HG02571 (cell line): ENCODE measurements around the gene CAPN10.

Experiments used
- ATAC-seq: cut with Tn5 transposase; IDR thresholded peaks from one replicate; pipeline ENCODE4 v1.9.1; 2021; ENCODE audit warnings: mild to moderate bottlenecking, moderate library complexity; ENCODE audit not compliant: unreplicated experiment

Gene CAPN10

GRCh38 chr2:240620859-240621258, 34.3 kb downstream of the CAPN10 start:
- ATAC-seq = no peak

GRCh38 chr2:240622060-240622411, 35.5 kb downstream of the CAPN10 start:
- no peak for ATAC-seq

DNA sequence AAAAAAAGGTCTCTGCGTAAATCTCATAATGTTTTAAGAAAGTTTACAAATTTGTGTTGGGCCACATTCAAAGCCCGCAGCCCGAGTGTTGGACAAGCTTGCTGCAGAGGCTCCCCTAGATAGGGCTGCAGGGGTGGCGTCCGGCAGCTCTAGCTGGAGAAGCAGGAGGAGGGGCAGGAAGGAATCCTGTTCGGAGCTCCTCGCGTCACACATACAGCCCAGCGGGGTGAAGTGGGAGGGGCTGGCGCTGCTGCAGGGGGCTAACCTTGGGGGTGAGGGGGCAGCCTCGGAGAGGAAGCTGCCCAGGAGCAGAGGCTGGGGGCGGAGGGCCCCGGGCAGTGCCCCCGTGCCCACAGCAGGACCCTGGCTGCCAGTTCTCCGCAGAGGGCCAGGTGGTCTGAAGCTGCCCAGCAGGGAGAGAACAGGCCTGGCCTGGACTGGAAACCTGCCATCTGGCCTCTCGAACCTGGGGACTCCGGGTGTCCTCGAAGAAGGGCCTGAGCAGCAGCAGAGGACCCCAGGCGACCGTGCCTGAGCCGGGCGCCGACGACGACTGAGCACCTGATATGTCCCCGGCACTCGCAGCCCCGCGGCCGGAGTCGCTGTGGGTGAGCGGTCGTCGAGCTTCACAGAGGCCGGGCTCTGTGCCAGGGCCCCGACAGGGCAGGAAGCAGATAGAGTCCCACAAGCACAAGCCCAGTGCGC, 36.1 kb downstream of the CAPN10 start:
- no peak for ATAC-seq

- ATAC-seq = no peak
Measured at GRCh38 chr2:240623531-240624010, 37.0 kb downstream of the CAPN10 start.

- no peak for ATAC-seq
Measured at GRCh38 chr2:240624011-240624949, 37.7 kb downstream of the CAPN10 start.

DNA sequence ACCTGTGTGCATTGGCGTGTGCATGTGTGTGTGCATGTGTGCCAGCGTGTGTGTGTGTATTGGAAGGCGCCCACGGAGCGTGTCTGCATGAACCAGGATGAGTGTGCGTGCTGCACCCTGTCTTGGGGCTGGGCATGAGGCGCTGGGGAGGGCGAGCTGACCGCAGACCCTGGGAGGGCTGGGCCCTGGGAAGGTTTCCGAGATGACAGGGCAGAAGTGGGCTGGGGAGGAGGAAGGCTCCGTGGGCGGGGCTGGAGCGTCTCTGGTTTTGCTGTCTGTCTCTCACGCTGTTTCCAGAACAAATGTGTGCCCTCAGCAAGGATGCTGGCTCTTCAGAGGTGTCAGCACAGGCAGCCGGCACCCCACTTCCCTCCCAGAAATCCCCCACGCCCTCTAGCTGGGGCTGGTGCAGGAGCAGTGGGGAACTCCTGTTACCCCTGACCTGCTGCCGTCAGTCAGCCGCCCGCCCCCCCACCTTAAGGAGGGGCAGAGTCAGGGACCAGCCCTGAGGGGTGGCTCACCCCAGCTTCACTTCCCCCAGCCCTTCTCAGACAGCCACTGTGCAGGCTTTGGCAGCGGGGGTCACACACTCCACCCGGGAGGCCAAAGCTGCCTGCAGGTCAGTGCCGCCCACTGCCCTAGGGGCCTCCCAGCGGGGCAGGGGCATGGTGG, 38.6 kb downstream of the CAPN10 start, which contains the start of gene GPR35:
TSS of gene GPR35 (plus strand) at position 531 of the 672 bp plus-strand sequence. CDS start 4,473 bp downstream, outside the sequence.
- no peak for ATAC-seq

DNA sequence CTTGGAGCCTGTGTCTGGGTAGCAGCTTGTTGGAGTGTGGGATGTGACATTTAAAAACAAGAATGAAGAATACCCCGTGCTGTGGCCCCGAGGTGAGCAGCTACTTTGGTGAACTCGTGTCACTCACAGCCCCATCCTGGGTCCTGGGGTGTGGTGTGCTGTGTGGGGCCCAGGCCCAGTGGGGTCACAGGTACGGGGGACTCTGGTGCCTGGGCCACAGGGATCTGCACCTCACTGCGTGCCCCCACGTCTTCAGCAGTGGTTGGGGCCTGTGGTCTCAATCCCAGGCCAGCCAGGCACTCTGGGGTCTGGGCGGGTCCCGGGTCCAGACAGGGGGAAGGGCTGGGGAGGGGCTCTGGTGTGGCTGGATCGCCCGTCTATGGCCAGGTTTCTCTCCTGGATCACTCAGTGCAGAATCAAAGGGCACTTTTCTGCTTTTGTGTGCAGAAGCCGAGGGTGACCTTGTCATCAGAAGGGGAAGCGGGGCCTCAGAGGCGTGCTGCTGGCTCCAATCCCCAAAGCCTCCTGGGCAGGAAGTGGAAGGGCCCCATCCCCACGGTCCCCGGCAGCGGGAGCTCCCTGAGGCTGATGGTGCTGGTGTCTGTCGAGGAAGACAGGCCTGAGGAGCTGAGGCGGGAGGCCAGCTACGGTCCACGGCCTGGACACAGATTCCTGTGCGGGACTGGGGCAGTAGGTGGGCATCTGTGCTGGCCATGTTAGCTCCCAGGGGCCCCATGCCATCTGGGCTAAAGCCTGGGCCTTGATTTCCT, 40.2 kb downstream of the CAPN10 start:
- ATAC-seq = no peak

DNA sequence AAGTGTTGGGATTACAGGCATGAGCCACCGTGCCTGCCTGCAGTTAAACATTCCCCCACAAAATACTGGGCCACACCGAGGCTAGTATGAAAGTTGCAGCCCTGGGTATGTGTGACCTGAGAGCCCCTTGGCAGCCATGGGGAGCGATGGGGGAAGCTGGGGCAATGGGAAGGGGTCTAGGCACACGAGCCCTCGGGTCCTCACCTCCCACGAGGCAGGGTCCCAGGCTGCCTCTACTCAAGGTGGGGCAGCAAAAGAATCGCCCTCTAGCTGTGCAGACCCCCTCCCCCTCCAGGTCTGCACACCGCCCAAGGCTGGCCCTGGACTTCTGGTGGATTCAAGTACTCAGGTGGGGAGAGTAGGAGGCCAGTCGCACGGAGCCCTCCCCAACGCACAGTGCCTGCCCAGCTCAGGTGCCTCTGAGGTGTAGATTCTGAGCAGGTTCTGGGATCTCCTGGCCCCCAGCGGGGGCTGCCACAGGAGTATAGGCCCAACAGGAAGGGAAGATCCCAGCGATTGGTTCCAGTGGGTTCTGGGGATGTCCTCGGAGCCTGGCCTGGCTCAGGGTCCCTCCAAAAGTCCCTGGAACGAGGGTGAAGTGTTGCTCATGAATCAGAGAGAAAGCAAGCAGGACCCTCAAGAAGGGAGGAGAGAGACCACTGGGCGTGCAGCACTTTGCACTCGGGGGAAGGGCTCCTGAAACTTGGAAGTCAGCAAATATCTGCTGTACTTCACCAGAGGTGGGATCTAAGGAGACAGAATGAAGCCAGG, 41.4 kb downstream of the CAPN10 start:
- no peak for ATAC-seq

DNA sequence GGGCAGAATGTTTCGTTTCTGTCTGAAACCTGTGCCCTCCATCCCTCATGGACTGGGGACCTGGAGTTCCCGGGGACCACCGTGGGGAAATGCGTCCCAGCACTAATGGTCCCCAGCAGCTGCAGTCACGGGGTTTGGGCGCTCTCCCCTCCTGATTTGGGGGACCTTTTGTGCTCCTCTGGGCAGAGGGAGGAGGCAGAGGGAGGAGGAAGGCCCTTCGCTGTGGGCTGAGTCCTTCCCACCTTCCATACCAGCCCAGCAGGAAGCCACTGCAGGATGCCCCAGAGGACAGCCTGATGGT, 41.9 kb downstream of the CAPN10 start:
- no peak for ATAC-seq

DNA sequence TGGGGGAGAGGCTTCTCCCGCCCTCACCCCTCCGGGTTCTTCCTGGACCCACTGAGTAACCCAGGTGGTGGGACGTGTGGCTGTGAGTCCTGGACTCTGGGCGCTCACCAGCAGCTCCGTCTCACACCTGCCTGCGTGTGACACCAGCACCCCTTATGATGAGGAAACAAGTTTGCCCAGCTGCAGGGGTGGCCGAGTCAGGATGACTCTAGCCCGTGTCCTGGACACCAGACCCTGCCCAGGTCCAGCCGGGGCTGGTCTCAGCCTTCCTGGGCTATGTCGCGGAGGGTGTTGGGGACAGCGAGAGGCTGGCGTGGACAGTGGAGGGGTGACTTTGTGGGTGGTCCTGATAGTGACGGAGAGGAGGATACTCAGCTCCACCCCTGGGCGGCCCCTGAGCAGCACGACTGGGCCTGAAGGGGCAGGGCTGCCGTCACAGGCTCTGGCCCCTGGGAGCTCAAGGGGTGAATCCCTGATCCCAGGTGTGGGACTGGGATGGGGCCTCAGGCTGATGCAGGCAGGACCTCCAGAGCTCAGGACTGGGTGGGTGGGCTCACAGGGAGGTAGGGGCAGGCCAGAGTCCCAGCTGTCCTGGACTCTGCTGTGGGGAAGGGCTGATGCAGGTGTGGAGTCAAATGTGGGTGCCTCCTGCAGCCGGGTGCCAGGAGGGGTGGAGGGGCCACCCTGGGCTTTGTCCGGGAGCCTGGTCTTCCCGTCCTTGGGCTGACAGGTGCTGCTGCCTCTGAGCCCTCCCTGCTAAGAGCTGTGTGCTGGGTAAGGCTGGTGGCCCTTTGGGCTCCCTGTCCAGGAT, 42.5 kb downstream of the CAPN10 start:
- ATAC-seq = no peak

DNA sequence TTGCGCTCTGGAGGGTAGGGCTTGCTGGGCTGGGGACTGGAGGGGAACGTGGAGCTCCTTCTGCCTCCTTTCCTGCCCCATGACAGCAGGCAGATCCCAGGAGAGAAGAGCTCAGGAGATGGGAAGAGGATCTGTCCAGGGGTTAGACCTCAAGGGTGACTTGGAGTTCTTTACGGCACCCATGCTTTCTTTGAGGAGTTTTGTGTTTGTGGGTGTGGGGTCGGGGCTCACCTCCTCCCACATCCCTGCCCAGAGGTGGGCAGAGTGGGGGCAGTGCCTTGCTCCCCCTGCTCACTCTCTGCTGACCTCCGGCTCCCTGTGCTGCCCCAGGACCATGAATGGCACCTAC, 43.1 kb downstream of the CAPN10 start:
- no peak for ATAC-seq

DNA sequence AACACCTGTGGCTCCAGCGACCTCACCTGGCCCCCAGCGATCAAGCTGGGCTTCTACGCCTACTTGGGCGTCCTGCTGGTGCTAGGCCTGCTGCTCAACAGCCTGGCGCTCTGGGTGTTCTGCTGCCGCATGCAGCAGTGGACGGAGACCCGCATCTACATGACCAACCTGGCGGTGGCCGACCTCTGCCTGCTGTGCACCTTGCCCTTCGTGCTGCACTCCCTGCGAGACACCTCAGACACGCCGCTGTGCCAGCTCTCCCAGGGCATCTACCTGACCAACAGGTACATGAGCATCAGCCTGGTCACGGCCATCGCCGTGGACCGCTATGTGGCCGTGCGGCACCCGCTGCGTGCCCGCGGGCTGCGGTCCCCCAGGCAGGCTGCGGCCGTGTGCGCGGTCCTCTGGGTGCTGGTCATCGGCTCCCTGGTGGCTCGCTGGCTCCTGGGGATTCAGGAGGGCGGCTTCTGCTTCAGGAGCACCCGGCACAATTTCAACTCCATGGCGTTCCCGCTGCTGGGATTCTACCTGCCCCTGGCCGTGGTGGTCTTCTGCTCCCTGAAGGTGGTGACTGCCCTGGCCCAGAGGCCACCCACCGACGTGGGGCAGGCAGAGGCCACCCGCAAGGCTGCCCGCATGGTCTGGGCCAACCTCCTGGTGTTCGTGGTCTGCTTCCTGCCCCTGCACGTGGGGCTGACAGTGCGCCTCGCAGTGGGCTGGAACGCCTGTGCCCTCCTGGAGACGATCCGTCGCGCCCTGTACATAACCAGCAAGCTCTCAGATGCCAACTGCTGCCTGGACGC, 43.6 kb downstream of the CAPN10 start:
- no peak for ATAC-seq

DNA sequence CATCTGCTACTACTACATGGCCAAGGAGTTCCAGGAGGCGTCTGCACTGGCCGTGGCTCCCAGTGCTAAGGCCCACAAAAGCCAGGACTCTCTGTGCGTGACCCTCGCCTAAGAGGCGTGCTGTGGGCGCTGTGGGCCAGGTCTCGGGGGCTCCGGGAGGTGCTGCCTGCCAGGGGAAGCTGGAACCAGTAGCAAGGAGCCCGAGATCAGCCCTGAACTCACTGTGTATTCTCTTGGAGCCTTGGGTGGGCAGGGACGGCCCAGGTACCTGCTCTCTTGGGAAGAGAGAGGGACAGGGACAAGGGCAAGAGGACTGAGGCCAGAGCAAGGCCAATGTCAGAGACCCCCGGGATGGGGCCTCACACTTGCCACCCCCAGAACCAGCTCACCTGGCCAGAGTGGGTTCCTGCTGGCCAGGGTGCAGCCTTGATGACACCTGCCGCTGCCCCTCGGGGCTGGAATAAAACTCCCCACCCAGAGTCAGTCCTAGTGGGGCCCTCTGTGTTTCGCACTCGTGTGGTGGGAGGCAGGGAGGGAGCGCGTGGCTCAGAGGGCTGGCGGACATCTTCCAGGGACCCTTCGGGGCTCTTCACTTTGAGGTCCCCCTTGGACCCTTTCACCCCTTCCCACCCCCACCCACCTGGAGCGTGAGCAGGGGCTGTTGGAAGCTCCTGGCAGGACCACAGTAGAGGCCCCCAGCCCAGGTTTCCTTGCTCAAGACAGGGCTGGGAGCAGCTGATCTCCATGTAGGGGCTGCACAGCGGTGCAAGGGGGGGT, 44.4 kb downstream of the CAPN10 start:
- ATAC-seq = no peak

- no peak for ATAC-seq
Measured at GRCh38 chr2:240631548-240632305, 45.2 kb downstream of the CAPN10 start.

- no peak for ATAC-seq
Measured at GRCh38 chr2:240632306-240632721, 45.8 kb downstream of the CAPN10 start.

DNA sequence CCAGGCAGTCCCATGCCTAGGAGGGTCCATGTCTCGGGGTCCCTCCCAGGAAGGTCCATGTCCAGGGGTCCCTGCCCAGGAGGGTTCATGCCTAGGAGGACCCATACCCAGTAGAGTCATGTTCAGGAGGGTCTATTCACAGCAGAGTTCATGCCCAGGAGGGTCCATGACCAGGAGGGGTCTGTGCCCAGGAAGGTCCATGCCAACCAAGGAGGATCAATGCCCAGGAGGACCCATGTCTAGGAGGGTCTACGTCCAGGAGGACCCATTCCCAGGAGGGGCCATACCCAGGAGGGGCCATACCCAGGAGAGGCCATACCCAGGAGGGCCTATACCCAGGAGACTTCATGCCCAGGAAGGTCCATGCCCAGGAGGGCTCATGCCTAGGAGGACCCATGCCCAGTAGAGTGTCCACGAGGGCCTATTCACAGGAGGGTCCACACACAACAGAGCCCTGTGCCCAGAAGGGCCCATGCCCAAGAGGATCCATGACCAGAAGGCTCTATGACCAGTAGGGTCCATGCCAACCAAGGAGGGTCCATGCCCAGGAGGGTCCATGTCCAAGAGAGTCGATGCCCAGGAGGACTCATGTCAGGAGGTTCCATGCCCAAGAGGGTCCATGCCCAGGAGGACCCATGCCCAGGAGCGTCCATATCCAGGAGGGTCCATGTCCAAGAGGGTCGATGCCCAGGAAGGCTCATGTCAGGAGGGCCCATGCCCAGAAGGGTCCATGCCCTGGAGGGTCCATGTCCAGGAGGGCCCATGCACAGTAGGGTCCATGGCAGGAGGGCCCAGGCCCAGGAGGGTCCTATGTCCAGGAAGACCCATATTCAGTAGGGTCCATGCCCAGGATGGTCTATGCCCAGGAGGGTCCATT, 48.8 kb downstream of the CAPN10 start:
- no peak for ATAC-seq
